Esophagus squamous epithelium (tissue), 5 donors: Measurements from ENCODE around the gene HNRNPM. TPM values are rescaled to one million over a fixed set of nuclear protein-coding genes. Genes with fewer than 3 reads are reported as not detected.
A peak's percentile ranks its signal among the peaks of the same experiment; 100 is the strongest.

Experiments used
- DNase-seq: peaks from one replicate; lab custom pipeline; 2025; lab: John Stamatoyannopoulos, UW
- H3K27ac ChIP-seq, 4 donors: fragments of 200-600 bp; sonication (generic); one replicate each; pipeline ENCODE4 v1.5.1; 2016 to 2019; ENCODE audit warnings: mild to moderate bottlenecking in 1 of 4
- H3K27me3 ChIP-seq, 4 donors: fragments of 200-600 bp; sonication (generic); 1 replicate in 3 of 4; 2 replicates in 1 of 4; pipeline versions ENCODE4 v1.5.1 to v1.6.0; 2017 to 2021; ENCODE audit warnings: antibody characterized with exemption in 1 of 4
- H3K36me3 ChIP-seq, 3 donors: fragments of 200-600 bp; sonication (generic); one replicate each; pipeline ENCODE4 v1.5.1; 2016 to 2019
- H3K4me1 ChIP-seq, 3 donors: fragments of 200-600 bp; sonication (generic); one replicate each; pipeline ENCODE4 v1.5.1; 2017 to 2019
- H3K4me3 ChIP-seq, 4 donors: fragments of 200-600 bp; sonication (generic); 1 replicate in 3 of 4; 2 replicates in 1 of 4; pipeline ENCODE4 v1.5.1; 2016 to 2019; ENCODE audit warnings: mild to moderate bottlenecking in 2 of 4, moderate library complexity in 1 of 4
- H3K9me3 ChIP-seq, 3 donors: fragments of 200-600 bp; sonication (generic); one replicate each; pipeline ENCODE4 v1.5.1; 2016 to 2019
- CTCF ChIP-seq, 6 experiments: fragments of 450-650 bp in 4 of 6; fragments of 200-600 bp in 2 of 6; sonication (generic) in 2 of 6; IDR thresholded peaks; one replicate each; pipeline ENCODE4 v1.5.1; 2016 to 2019; ENCODE audit warnings: antibody characterized with exemption in 6 of 6, mild to moderate bottlenecking in 4 of 6, moderate library complexity in 4 of 6
- POLR2A ChIP-seq, 4 donors: fragments of 450-650 bp; IDR thresholded peaks; one replicate each; pipeline ENCODE4 v1.6.1; 2017; ENCODE audit warnings: antibody characterized with exemption in 4 of 4, mild to moderate bottlenecking in 4 of 4, moderate library complexity in 3 of 4
- WGBS, 2 donors: methylation state at CpG; one replicate each; pipeline ENCODE4 v1.1.5; 2018; 5-methylcytosine and 5-hydroxymethylcytosine counted together
- intact Hi-C: fragments of 100-400 bp; cut with DNase I; formaldehyde crosslinking; loops from one replicate; pipeline ENCODE4 v1.15.0; 2022
- total RNA-seq, 4 donors: library from RNA; depleted of rRNA; stranded (reverse); fragments of >200 nt; gene quantifications; one replicate each; pipeline ENCODE4 v1.1.0, GENCODE V29; 2016
- donor health status: DM: yes; HTN: yes; CAD: no.

HNRNPM gene
- total RNA-seq, 4 donors from 2014 or later: 102 to 162 (median 128) TPM

- TF ChIP-seq POLR2A (IDR thresholded peaks at IDR 0.05) (no peak), CTCF (IDR thresholded peaks at IDR 0.05) (no peak)
- no peaks in the 10 kb centered on the region for H3K9me3 ChIP-seq
- no peak overlapping the region for H3K4me3 ChIP-seq
- H3K27ac ChIP-seq: peak overlapping the region in 2 of 4 donors; percentile 1 to 31
- intact Hi-C loops: no loop called here
- no peak for DNase-seq
- H3K36me3 ChIP-seq: peaks cover 11 to 83% (median 29%) of the 10 kb centered on the region in 3 donors
- WGBS, 2 donors: 68 to 76% methylated on average over 7 of the region's 7 CpGs
- peaks cover 13 to 80% (median 39%) of the 10 kb centered on the region in 3 donors for H3K4me1 ChIP-seq
- no peaks in the 10 kb centered on the region for H3K27me3 ChIP-seq
Observed at GRCh38 chr19:8460516-8461298, 15.9 kb downstream of the HNRNPM start.

GRCh38 chr19:8461376-8461775, 16.6 kb downstream of the HNRNPM start:
- TF ChIP-seq CTCF (IDR thresholded peaks at IDR 0.05) (no peak), POLR2A (IDR thresholded peaks at IDR 0.05) (no peak)
- intact Hi-C loops: no loop called here
- Histone ChIP-seq H3K36me3 (peaks cover 11 to 83% (median 27%) of the 10 kb centered on the region in 3 donors), H3K27ac (no peak overlapping the region), H3K9me3 (no peaks in the 10 kb centered on the region), H3K4me1 (peaks cover 13 to 76% (median 36%) of the 10 kb centered on the region in 3 donors), H3K27me3 (no peaks in the 10 kb centered on the region), H3K4me3 (no peak overlapping the region)
- 74 to 82% methylated on average over 4 of the region's 4 CpGs for WGBS, 2 donors
- DNase-seq: no peak

GRCh38 chr19:8461891-8462290, 17.1 kb downstream of the HNRNPM start:
- H3K27me3 ChIP-seq: no peaks in the 10 kb centered on the region
- DNase-seq: no peak
- no peak overlapping the region for H3K4me3 ChIP-seq
- peaks cover 13 to 71% (median 36%) of the 10 kb centered on the region in 3 donors for H3K4me1 ChIP-seq
- WGBS, 2 donors: 85 to 86% methylated on average over 14 of the region's 14 CpGs
- H3K9me3 ChIP-seq: no peaks in the 10 kb centered on the region
- intact Hi-C loops: no loop called here
- H3K27ac ChIP-seq: no peak overlapping the region
- H3K36me3 ChIP-seq: peaks cover 10 to 83% (median 29%) of the 10 kb centered on the region in 3 donors
- TF ChIP-seq CTCF (IDR thresholded peaks at IDR 0.05): no peak

- no peak for DNase-seq
- intact Hi-C loops: no loop called here
- Histone ChIP-seq H3K9me3 (no peaks in the 10 kb centered on the region), H3K4me3 (no peak overlapping the region), H3K36me3 (peaks cover 9 to 84% (median 33%) of the 10 kb centered on the region in 3 donors), H3K27ac (no peak overlapping the region), H3K4me1 (peaks cover 13 to 64% (median 36%) of the 10 kb centered on the region in 3 donors), H3K27me3 (no peaks in the 10 kb centered on the region)
- WGBS, 2 donors: 75 to 78% methylated on average over 5 of the region's 5 CpGs
- TF ChIP-seq CTCF (IDR thresholded peaks at IDR 0.05) (no peak), POLR2A (IDR thresholded peaks at IDR 0.05) (no peak)
Observed at GRCh38 chr19:8462571-8462970, 17.8 kb downstream of the HNRNPM start.

- no peaks in the 10 kb centered on the region for H3K9me3 ChIP-seq
- intact Hi-C loops: no loop called here
- H3K27me3 ChIP-seq: no peaks in the 10 kb centered on the region
- no peak for DNase-seq
- peaks cover 9 to 84% (median 33%) of the 10 kb centered on the region in 3 donors for H3K36me3 ChIP-seq
- peaks cover 7 to 56% (median 28%) of the 10 kb centered on the region in 3 donors for H3K4me1 ChIP-seq
- 83 to 87% methylated on average over 8 of the region's 8 CpGs for WGBS, 2 donors
- TF ChIP-seq CTCF (IDR thresholded peaks at IDR 0.05): no peak
- no peak overlapping the region for H3K4me3 ChIP-seq
- H3K27ac ChIP-seq: peak overlapping the region in 2 of 4 donors; percentile 31 to 42
Observed at GRCh38 chr19:8463365-8463764, 18.6 kb downstream of the HNRNPM start.
